GM12878 (cell line): ENCODE results near the gene SLC9C2.

Experiments used
- CTCF ChIP-seq, 3 experiments: IDR thresholded peaks in 2 of 3; conservative IDR thresholded peaks in 1 of 3; 2 replicates each; pipeline ENCODE4 v1.5.1; 2011; ENCODE audit warnings: low read depth in 3 of 3, low read length in 3 of 3, mild to moderate bottlenecking in 3 of 3, control low read depth in 2 of 3, moderate library complexity in 2 of 3, inconsistent platforms in 1 of 3, mixed read lengths in 1 of 3; ENCODE audit not compliant: control insufficient read depth in 2 of 3, insufficient read depth in 1 of 3; ENCODE audit errors: extremely low read depth in 1 of 3
- FOXK2 ChIP-seq: fragments of 450-650 bp; IDR thresholded peaks from 2 replicates; pipeline ENCODE4 v1.6.1; 2017; ENCODE audit warnings: mild to moderate bottlenecking, moderate library complexity
- LARP7 ChIP-seq: fragments of 450-650 bp; IDR thresholded peaks from 2 replicates; pipeline ENCODE4 v1.6.1; 2017; ENCODE audit warnings: mild to moderate bottlenecking
- MAX ChIP-seq: IDR thresholded peaks from 2 replicates; pipeline ENCODE4 v1.6.1; 2012; ENCODE audit warnings: low read depth, low read length, improper control_type of control experiment
- SMAD1 ChIP-seq: fragments of 450-650 bp; IDR thresholded peaks from 2 replicates; pipeline ENCODE4 v1.6.1; 2018; ENCODE audit warnings: mild to moderate bottlenecking, low read depth; ENCODE audit not compliant: partially characterized antibody
- ZNF24 ChIP-seq: fragments of 450-650 bp; IDR thresholded peaks from 2 replicates; pipeline ENCODE4 v1.6.1; 2017; ENCODE audit warnings: antibody characterized with exemption, mild to moderate bottlenecking
- TF ChIP-seq, protein P1 (sequence below): IDR thresholded peaks from 2 replicates; pipeline ENCODE4 v1.6.1; 2011; ENCODE audit warnings: low read depth, mild to moderate bottlenecking, low read length, moderate library complexity, borderline replicate concordance; ENCODE audit errors: extremely low read depth

- TF ChIP-seq MAX (no peak), LARP7 (no peak), CTCF (IDR thresholded peaks at IDR 0.05 in 2 of 3, conservative IDR thresholded peaks at IDR 0.05 in 1 of 3; ENCODE audit: control insufficient read depth in 2 of 3, extremely low read depth in 1 of 3, insufficient read depth in 1 of 3, low read depth in 3 of 3, low read length in 3 of 3) (no peak), FOXK2 (no peak), SMAD1 (no peak), ZNF24 (no peak)
- TF ChIP-seq, protein P1, sequence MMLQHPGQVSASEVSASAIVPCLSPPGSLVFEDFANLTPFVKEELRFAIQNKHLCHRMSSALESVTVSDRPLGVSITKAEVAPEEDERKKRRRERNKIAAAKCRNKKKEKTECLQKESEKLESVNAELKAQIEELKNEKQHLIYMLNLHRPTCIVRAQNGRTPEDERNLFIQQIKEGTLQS = no peak
These were observed 75.6 kb downstream of the SLC9C2 start for GRCh38 chr1:173527151-173527826.
